Measurements from ENCODE around the gene SERPINH1. TPM values are rescaled to one million over a fixed set of nuclear protein-coding genes. Genes with fewer than 3 reads are reported as not detected.

The SERPINH1 gene
- total RNA-seq, 3 donors from 2014 or later (not counting 1 experiment from before 2014, with no cell fraction given): 5.4 to 8.8 (median 7.2) TPM

- 90% methylated on average over 3 of the region's 3 CpGs for WGBS (ENCODE audit: insufficient coverage)
- no peaks in the 10 kb centered on the region for H3K36me3 ChIP-seq (ENCODE audit: control insufficient read depth, insufficient read depth, low read length)
- H3K27me3 ChIP-seq (ENCODE audit: control insufficient read depth, insufficient read depth, low read length): no peaks in the 10 kb centered on the region
- H3K27ac ChIP-seq (ENCODE audit: low read length): no peak overlapping the region
- TF ChIP-seq CTCF (IDR thresholded peaks at IDR 0.05): no peak
- intact Hi-C loops (cut with micrococcal nuclease): no loop called here
- Mint-ChIP-seq H3K27ac (no peak overlapping the region), H3K4me1 (peaks cover 0 to under 1% of the 10 kb centered on the region in 2 donors), H3K36me3 (no peaks in the 10 kb centered on the region), H3K9me3 (no peaks in the 10 kb centered on the region), H3K27me3 (ENCODE audit: low read depth in 2 of 2) (peaks cover 0 to 4% of the 10 kb centered on the region in 2 donors), H3K4me3 (no peak overlapping the region)
- ATAC-seq (no peak), DNase-seq (no peak)
- no peak overlapping the region for H3K4me3 ChIP-seq (ENCODE audit: low read length)
- H3K9me3 ChIP-seq (ENCODE audit: control insufficient read depth, insufficient read depth, low read length): no peaks in the 10 kb centered on the region
- H3K4me1 ChIP-seq (ENCODE audit: control insufficient read depth, insufficient read depth, low read length): peaks cover 3% of the 10 kb centered on the region
Measured at GRCh38 chr11:75556275-75556674, 5.8 kb upstream of the SERPINH1 start.

GRCh38 chr11:75557666-75558494 is 4.2 kb upstream of the SERPINH1 start:
- H3K9me3 ChIP-seq (ENCODE audit: control insufficient read depth, insufficient read depth, low read length): no peaks in the 10 kb centered on the region
- H3K4me3 Mint-ChIP-seq: no peak overlapping the region
- H3K4me1 ChIP-seq (ENCODE audit: control insufficient read depth, insufficient read depth, low read length): peaks cover 16% of the 10 kb centered on the region
- H3K27me3 ChIP-seq (ENCODE audit: control insufficient read depth, insufficient read depth, low read length): no peaks in the 10 kb centered on the region
- H3K4me3 ChIP-seq (ENCODE audit: low read length): no peak overlapping the region
- H3K27ac ChIP-seq (ENCODE audit: low read length): no peak overlapping the region
- 90% methylated on average over 16 of the region's 17 CpGs for WGBS (ENCODE audit: insufficient coverage)
- H3K27me3 Mint-ChIP-seq (ENCODE audit: low read depth in 2 of 2): peaks cover 0 to 4% of the 10 kb centered on the region in 2 donors
- H3K36me3 ChIP-seq (ENCODE audit: control insufficient read depth, insufficient read depth, low read length): no peaks in the 10 kb centered on the region
- no peaks in the 10 kb centered on the region for H3K36me3 Mint-ChIP-seq
- ATAC-seq (no peak), DNase-seq (no peak)
- no peak overlapping the region for H3K27ac Mint-ChIP-seq
- no peak for TF ChIP-seq CTCF (IDR thresholded peaks at IDR 0.05)
- H3K4me1 Mint-ChIP-seq: peaks cover 16% of the 10 kb centered on the region in 2 donors
- no peaks in the 10 kb centered on the region for H3K9me3 Mint-ChIP-seq
- intact Hi-C loops (cut with micrococcal nuclease): no loop called here

GRCh38 chr11:75558939-75559843 is 2.9 kb upstream of the SERPINH1 start:
- H3K4me1 Mint-ChIP-seq: peaks cover 26 to 29% of the 10 kb centered on the region in 2 donors
- DNase-seq: no peak
- intact Hi-C loops (cut with micrococcal nuclease): no loop called here
- Histone ChIP-seq H3K36me3 (ENCODE audit: control insufficient read depth, insufficient read depth, low read length) (no peaks in the 10 kb centered on the region), H3K4me1 (ENCODE audit: control insufficient read depth, insufficient read depth, low read length) (peaks cover 29% of the 10 kb centered on the region), H3K27me3 (ENCODE audit: control insufficient read depth, insufficient read depth, low read length) (no peaks in the 10 kb centered on the region), H3K9me3 (ENCODE audit: control insufficient read depth, insufficient read depth, low read length) (no peaks in the 10 kb centered on the region), H3K4me3 (ENCODE audit: low read length) (no peak overlapping the region), H3K27ac (ENCODE audit: low read length) (no peak overlapping the region)
- no peaks in the 10 kb centered on the region for H3K9me3 Mint-ChIP-seq
- no peak for ATAC-seq
- no peaks in the 10 kb centered on the region for H3K36me3 Mint-ChIP-seq
- H3K4me3 Mint-ChIP-seq: peak overlapping the region; percentile 31
- peak overlapping the region in 1 of 2 donors; percentile 14 for H3K27ac Mint-ChIP-seq
- peaks cover 0 to 4% of the 10 kb centered on the region in 2 donors for H3K27me3 Mint-ChIP-seq (ENCODE audit: low read depth in 2 of 2)
- 90% methylated on average over 8 of the region's 8 CpGs for WGBS (ENCODE audit: insufficient coverage)
- no peak for TF ChIP-seq CTCF (IDR thresholded peaks at IDR 0.05)

All from natural killer cell (primary cell).